ENCODE measurements around the gene NCAPD2. TPM values are rescaled to one million over a fixed set of nuclear protein-coding genes. Genes with fewer than 3 reads are reported as not detected.
A peak's percentile ranks its signal among the peaks of the same experiment; 100 is the strongest.

The NCAPD2 gene
- total and polyA plus RNA-seq, 2 donors (not counting 3 experiments of a cell fraction or from before 2014, with no cell fraction given), result 41.8 to 90.1 TPM

- intact Hi-C loops (cut with micrococcal nuclease) (loop anchor here (1.0 kb wide), 1 partner anchor 8 kb away; no protein-coding TSS in a partner anchor), dilution Hi-C loops (cut with MboI; ENCODE audit: extremely low pct_ligation_motif_present, low sequenced_read_pairs) (no loop called here)
- Histone ChIP-seq H3K4me2 (ENCODE audit: insufficient read depth, low read length) (peak overlapping the region; percentile 75), H3K4me1 (ENCODE audit: control insufficient read depth, extremely low read depth, insufficient read depth, low read length) (peaks cover 42% of the 10 kb centered on the region), H3K36me3 (ENCODE audit: control insufficient read depth in 2 of 2, extremely low read depth in 1 of 2, insufficient read depth in 2 of 2, low read length in 2 of 2) (peaks cover 3 to 16% of the 10 kb centered on the region in 2 experiments), H3K9me1 (replicated peaks; ENCODE audit: control insufficient read depth, extremely low read depth, insufficient read depth, low read length) (no peaks in the 10 kb centered on the region), H3K9me3 (replicated peaks; ENCODE audit: control insufficient read depth, insufficient read depth, low read length) (no peaks in the 10 kb centered on the region), H3K9ac (replicated peaks; ENCODE audit: extremely low read depth, insufficient read depth, low read length) (no peak overlapping the region), H3K27ac (ENCODE audit: insufficient read depth, low read depth, low read length) (peak overlapping the region; percentile 26), H3K27me3 (ENCODE audit: control insufficient read depth in 2 of 2, insufficient read depth in 2 of 2, low read length in 2 of 2) (no peaks in the 10 kb centered on the region), H3K4me3 (replicated peaks in 1 of 3; ENCODE audit: insufficient read depth in 1 of 3, low read depth in 1 of 3, low read length in 3 of 3) (no peak overlapping the region), H2AFZ (ENCODE audit: low read depth, low read length) (no peak overlapping the region), H4K20me1 (replicated peaks; ENCODE audit: control insufficient read depth, extremely low read depth, insufficient read depth, low read length) (no peaks in the 10 kb centered on the region), H3K79me2 (ENCODE audit: control insufficient read depth, insufficient read depth, low read length) (peaks cover 27% of the 10 kb centered on the region)
- POLR2A ChIA-PET, result interaction anchor here (1.5 kb wide), 1 partner anchor 20 kb away, joined by 3 read pairs; the partner anchor contains the start of gene NOP2
- no TSS peak for BruUV-seq (replicated peaks)
- FAIRE-seq (peak; percentile 99), DNase-seq (ENCODE audit: low read depth, low spot score) (peak; percentile 76)
- CTCF ChIA-PET, result interaction anchor here (1.3 to 10.3 kb wide), 4 partner anchors 8 to 33 kb away, joined by 3 to 145 read pairs (median 6); no protein-coding TSS in a partner anchor
- TF ChIP-seq FOS (IDR thresholded peaks at IDR 0.05; ENCODE audit: borderline replicate concordance, insufficient read depth, low read length), result peak; percentile 45
- no peak for TF ChIP-seq EZH2 (IDR thresholded peaks at IDR 0.05; ENCODE audit: borderline replicate concordance, low read depth, low read length, severe bottlenecking)
- peak; percentile 28 for TF ChIP-seq POLR2AphosphoS5 (IDR thresholded peaks at IDR 0.05; ENCODE audit: insufficient read depth, low read depth, low read length)
- peak; percentile 49 for TF ChIP-seq GATA2 (IDR thresholded peaks at IDR 0.05; ENCODE audit: insufficient read depth, insufficient read length, low read depth, low read length)
Observed at GRCh38 chr12:6547987-6548386, 54.1 kb downstream of the NCAPD2 start.

GRCh38 chr12:6548556-6548955 lies 54.7 kb downstream of the NCAPD2 start:
- Histone ChIP-seq H2AFZ (ENCODE audit: low read depth, low read length) (no peak overlapping the region), H3K79me2 (ENCODE audit: control insufficient read depth, insufficient read depth, low read length) (peaks cover 33% of the 10 kb centered on the region), H3K36me3 (ENCODE audit: control insufficient read depth in 2 of 2, extremely low read depth in 1 of 2, insufficient read depth in 2 of 2, low read length in 2 of 2) (peaks cover 3 to 17% of the 10 kb centered on the region in 2 experiments), H3K4me3 (replicated peaks in 1 of 3; ENCODE audit: insufficient read depth in 1 of 3, low read depth in 1 of 3, low read length in 3 of 3) (no peak overlapping the region), H3K27me3 (ENCODE audit: control insufficient read depth in 2 of 2, insufficient read depth in 2 of 2, low read length in 2 of 2) (no peaks in the 10 kb centered on the region), H3K27ac (ENCODE audit: insufficient read depth, low read depth, low read length) (peak overlapping the region; percentile 26), H4K20me1 (replicated peaks; ENCODE audit: control insufficient read depth, extremely low read depth, insufficient read depth, low read length) (no peaks in the 10 kb centered on the region), H3K4me2 (ENCODE audit: insufficient read depth, low read length) (peak overlapping the region; percentile 6), H3K9me1 (replicated peaks; ENCODE audit: control insufficient read depth, extremely low read depth, insufficient read depth, low read length) (no peaks in the 10 kb centered on the region), H3K9ac (replicated peaks; ENCODE audit: extremely low read depth, insufficient read depth, low read length) (no peak overlapping the region), H3K9me3 (replicated peaks; ENCODE audit: control insufficient read depth, insufficient read depth, low read length) (no peaks in the 10 kb centered on the region), H3K4me1 (ENCODE audit: control insufficient read depth, extremely low read depth, insufficient read depth, low read length) (peaks cover 48% of the 10 kb centered on the region)
- DNase-seq (ENCODE audit: low read depth, low spot score), result no peak
- dilution Hi-C loops (cut with MboI; ENCODE audit: extremely low pct_ligation_motif_present, low sequenced_read_pairs), result no loop called here
- FAIRE-seq, result no peak
- TF ChIP-seq, protein P1, sequence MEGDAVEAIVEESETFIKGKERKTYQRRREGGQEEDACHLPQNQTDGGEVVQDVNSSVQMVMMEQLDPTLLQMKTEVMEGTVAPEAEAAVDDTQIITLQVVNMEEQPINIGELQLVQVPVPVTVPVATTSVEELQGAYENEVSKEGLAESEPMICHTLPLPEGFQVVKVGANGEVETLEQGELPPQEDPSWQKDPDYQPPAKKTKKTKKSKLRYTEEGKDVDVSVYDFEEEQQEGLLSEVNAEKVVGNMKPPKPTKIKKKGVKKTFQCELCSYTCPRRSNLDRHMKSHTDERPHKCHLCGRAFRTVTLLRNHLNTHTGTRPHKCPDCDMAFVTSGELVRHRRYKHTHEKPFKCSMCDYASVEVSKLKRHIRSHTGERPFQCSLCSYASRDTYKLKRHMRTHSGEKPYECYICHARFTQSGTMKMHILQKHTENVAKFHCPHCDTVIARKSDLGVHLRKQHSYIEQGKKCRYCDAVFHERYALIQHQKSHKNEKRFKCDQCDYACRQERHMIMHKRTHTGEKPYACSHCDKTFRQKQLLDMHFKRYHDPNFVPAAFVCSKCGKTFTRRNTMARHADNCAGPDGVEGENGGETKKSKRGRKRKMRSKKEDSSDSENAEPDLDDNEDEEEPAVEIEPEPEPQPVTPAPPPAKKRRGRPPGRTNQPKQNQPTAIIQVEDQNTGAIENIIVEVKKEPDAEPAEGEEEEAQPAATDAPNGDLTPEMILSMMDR (IDR thresholded peaks at IDR 0.05; ENCODE audit: extremely low read depth in 1 of 2, insufficient read depth in 1 of 2, low read depth in 1 of 2, low read length in 2 of 2), result no peak
- TF ChIP-seq JUN (IDR thresholded peaks at IDR 0.05; ENCODE audit: borderline replicate concordance, insufficient read depth, insufficient read length, low read depth), result no peak
- no peak for TF ChIP-seq GATA2 (IDR thresholded peaks at IDR 0.05; ENCODE audit: insufficient read depth, insufficient read length, low read depth, low read length)
- TF ChIP-seq POLR2AphosphoS5 (IDR thresholded peaks at IDR 0.05; ENCODE audit: insufficient read depth, low read depth, low read length), result no peak
- TF ChIP-seq MYC (IDR thresholded peaks at IDR 0.05; ENCODE audit: low read depth, low read length), result no peak
- no peak for TF ChIP-seq MAX (IDR thresholded peaks at IDR 0.05; ENCODE audit: insufficient read depth, insufficient read length)
- no peak for TF ChIP-seq FOS (IDR thresholded peaks at IDR 0.05; ENCODE audit: borderline replicate concordance, insufficient read depth, low read length)
- TF ChIP-seq EZH2 (IDR thresholded peaks at IDR 0.05; ENCODE audit: borderline replicate concordance, low read depth, low read length, severe bottlenecking), result no peak
- TSS peak; percentile 11 for BruUV-seq (replicated peaks)
- intact Hi-C loops (cut with micrococcal nuclease), result loop anchor here (1.0 kb wide), 1 partner anchor 8 kb away; no protein-coding TSS in a partner anchor
- ChIA-PET CTCF (interaction anchor here (1.3 to 10.3 kb wide), 4 partner anchors 8 to 34 kb away, joined by 3 to 145 read pairs (median 6); no protein-coding TSS in a partner anchor), POLR2A (interaction anchor here (1.5 to 1.8 kb wide), 2 partner anchors 14 to 20 kb away, joined by 3 to 14 read pairs; partner anchors contain the start of genes GAPDH and NOP2)

Data from endothelial cell of umbilical vein (primary cell).